Chondrocyte (in vitro differentiated cells): ENCODE results near the gene RAB8A. TPM values are rescaled to one million over a fixed set of nuclear protein-coding genes. Genes with fewer than 3 reads are reported as not detected.

Experiments used
- DNase-seq: peaks from one replicate; pipeline ENCODE4 v3.0.0; 2021; ENCODE audit warnings: mixed read lengths, low spot score
- H3K27ac Mint-ChIP-seq: one replicate; pipeline ENCODE4 v1.8.0; 2021; ENCODE audit warnings: mild to moderate bottlenecking, moderate library complexity, mixed read lengths; ENCODE audit not compliant: unreplicated experiment
- H3K27me3 Mint-ChIP-seq: 2 replicates; pipeline ENCODE4 v1.8.0; 2021; ENCODE audit warnings: low read depth, mixed read lengths
- H3K36me3 Mint-ChIP-seq: 2 replicates; pipeline ENCODE4 v1.8.0; 2021; ENCODE audit warnings: low read depth, mixed read lengths
- H3K4me1 Mint-ChIP-seq: 2 replicates; pipeline ENCODE4 v1.8.0; 2021; ENCODE audit warnings: low read depth, mild to moderate bottlenecking, mixed read lengths
- H3K4me3 Mint-ChIP-seq: one replicate; pipeline ENCODE4 v1.8.0; 2021; ENCODE audit warnings: mild to moderate bottlenecking, moderate library complexity, mixed read lengths; ENCODE audit not compliant: unreplicated experiment
- H3K9me3 Mint-ChIP-seq: 2 replicates; pipeline ENCODE4 v1.8.0; 2021; ENCODE audit warnings: low read depth, mixed read lengths
- CTCF ChIP-seq: fragments of 200-600 bp; sonication (generic); IDR thresholded peaks from 2 replicates; pipeline ENCODE4 v1.5.0; 2021; ENCODE audit warnings: antibody characterized with exemption, mild to moderate bottlenecking, moderate library complexity
- total RNA-seq: library from RNA; stranded (reverse); gene quantifications from 3 replicates; pipeline ENCODE4 v1.2.1, GENCODE V29; 2021

Gene RAB8A
- total RNA-seq, 1 donor from 2014 or later: 65.5 TPM

- Mint-ChIP-seq H3K36me3 (no peaks in the 10 kb centered on the region), H3K4me1 (peaks cover 13% of the 10 kb centered on the region), H3K4me3 (no peak overlapping the region), H3K27ac (no peak overlapping the region), H3K27me3 (peaks cover 5% of the 10 kb centered on the region), H3K9me3 (no peaks in the 10 kb centered on the region)
- no peak for DNase-seq
- TF ChIP-seq CTCF: no peak
Measured at GRCh38 chr19:16159655-16160054, 48.0 kb downstream of the RAB8A start.

- peaks cover 13% of the 10 kb centered on the region for H3K4me1 Mint-ChIP-seq
- H3K27ac Mint-ChIP-seq: no peak overlapping the region
- no peak for TF ChIP-seq CTCF
- no peaks in the 10 kb centered on the region for H3K9me3 Mint-ChIP-seq
- DNase-seq: no peak
- no peak overlapping the region for H3K4me3 Mint-ChIP-seq
- no peaks in the 10 kb centered on the region for H3K27me3 Mint-ChIP-seq
- no peaks in the 10 kb centered on the region for H3K36me3 Mint-ChIP-seq
Measured at GRCh38 chr19:16160445-16160942, 48.8 kb downstream of the RAB8A start.

- Mint-ChIP-seq H3K4me3 (no peak overlapping the region), H3K9me3 (no peaks in the 10 kb centered on the region), H3K27me3 (no peaks in the 10 kb centered on the region), H3K36me3 (no peaks in the 10 kb centered on the region), H3K4me1 (peaks cover 13% of the 10 kb centered on the region), H3K27ac (peak overlapping the region; percentile 66)
- no peak for DNase-seq
- TF ChIP-seq CTCF: no peak
Measured at GRCh38 chr19:16160943-16161560, 49.4 kb downstream of the RAB8A start.

GRCh38 chr19:16161840-16162239, 50.2 kb downstream of the RAB8A start:
- H3K4me3 Mint-ChIP-seq: no peak overlapping the region
- peak overlapping the region; percentile 82 for H3K27ac Mint-ChIP-seq
- no peak for TF ChIP-seq CTCF
- no peaks in the 10 kb centered on the region for H3K36me3 Mint-ChIP-seq
- H3K27me3 Mint-ChIP-seq: no peaks in the 10 kb centered on the region
- no peaks in the 10 kb centered on the region for H3K9me3 Mint-ChIP-seq
- peaks cover 13% of the 10 kb centered on the region for H3K4me1 Mint-ChIP-seq
- no peak for DNase-seq

GRCh38 chr19:16164222-16164890, 52.7 kb downstream of the RAB8A start:
- peaks cover 13% of the 10 kb centered on the region for H3K4me1 Mint-ChIP-seq
- DNase-seq: no peak
- no peaks in the 10 kb centered on the region for H3K9me3 Mint-ChIP-seq
- no peak for TF ChIP-seq CTCF
- H3K36me3 Mint-ChIP-seq: no peaks in the 10 kb centered on the region
- H3K27ac Mint-ChIP-seq: no peak overlapping the region
- H3K27me3 Mint-ChIP-seq: no peaks in the 10 kb centered on the region
- H3K4me3 Mint-ChIP-seq: no peak overlapping the region
